ENCODE measurements around the gene ARHGAP25.

The ARHGAP25 gene

GRCh38 chr2:68825866-68826265 is 91.3 kb downstream of the ARHGAP25 start:
- DNase-seq (ENCODE audit: low read depth): no peak
- TF ChIP-seq CTCF (IDR thresholded peaks at IDR 0.05; ENCODE audit: insufficient read depth, low read depth, low read length, missing control alignments): no peak
- H3K4me3 ChIP-seq (ENCODE audit: low read depth, low read length): no peak overlapping the region

GRCh38 chr2:68827666-68828065 is 93.1 kb downstream of the ARHGAP25 start:
- no peak overlapping the region for H3K4me3 ChIP-seq (ENCODE audit: low read depth, low read length)
- no peak for TF ChIP-seq CTCF (IDR thresholded peaks at IDR 0.05; ENCODE audit: insufficient read depth, low read depth, low read length, missing control alignments)
- DNase-seq (ENCODE audit: low read depth): no peak

- no peak for DNase-seq (ENCODE audit: low read depth)
- no peak for TF ChIP-seq CTCF (IDR thresholded peaks at IDR 0.05; ENCODE audit: insufficient read depth, low read depth, low read length, missing control alignments)
- no peak overlapping the region for H3K4me3 ChIP-seq (ENCODE audit: low read depth, low read length)
Observed at GRCh38 chr2:68828887-68829708, 94.5 kb downstream of the ARHGAP25 start.

GRCh38 chr2:68829749-68830148 is 95.1 kb downstream of the ARHGAP25 start:
- no peak for DNase-seq (ENCODE audit: low read depth)
- no peak for TF ChIP-seq CTCF (IDR thresholded peaks at IDR 0.05; ENCODE audit: insufficient read depth, low read depth, low read length, missing control alignments)
- H3K4me3 ChIP-seq (ENCODE audit: low read depth, low read length): no peak overlapping the region

GRCh38 chr2:68831686-68832232 is 97.1 kb downstream of the ARHGAP25 start:
- TF ChIP-seq CTCF (IDR thresholded peaks at IDR 0.05; ENCODE audit: insufficient read depth, low read depth, low read length, missing control alignments): no peak

GRCh38 chr2:68832233-68832869 is 97.7 kb downstream of the ARHGAP25 start:
- H3K4me3 ChIP-seq (ENCODE audit: low read depth, low read length): 0 out of 2 replicates have a peak overlapping the region, but pooled peaks have one; percentile 8
- peak; percentile 72 for DNase-seq (ENCODE audit: low read depth)
- TF ChIP-seq CTCF (IDR thresholded peaks at IDR 0.05; ENCODE audit: insufficient read depth, low read depth, low read length, missing control alignments): no peak

More at GRCh38 chr2:68831686-68832232, 97.1 kb downstream of the ARHGAP25 start:
- no peak overlapping the region for H3K4me3 ChIP-seq (ENCODE audit: low read depth, low read length)
- DNase-seq (ENCODE audit: low read depth): no peak

Measured in GM12865 (cell line).